ENCODE results near the gene PINK1. TPM values are rescaled to one million over a fixed set of nuclear protein-coding genes. Genes with fewer than 3 reads are reported as not detected.
A peak's percentile ranks its signal among the peaks of the same experiment; 100 is the strongest.

Gene PINK1
- total and polyA plus RNA-seq, 2 of the 13 experiments (the other 11 are each of a cell fraction or from before 2014, with no cell fraction given): 15.3 to 16.1 TPM

DNA sequence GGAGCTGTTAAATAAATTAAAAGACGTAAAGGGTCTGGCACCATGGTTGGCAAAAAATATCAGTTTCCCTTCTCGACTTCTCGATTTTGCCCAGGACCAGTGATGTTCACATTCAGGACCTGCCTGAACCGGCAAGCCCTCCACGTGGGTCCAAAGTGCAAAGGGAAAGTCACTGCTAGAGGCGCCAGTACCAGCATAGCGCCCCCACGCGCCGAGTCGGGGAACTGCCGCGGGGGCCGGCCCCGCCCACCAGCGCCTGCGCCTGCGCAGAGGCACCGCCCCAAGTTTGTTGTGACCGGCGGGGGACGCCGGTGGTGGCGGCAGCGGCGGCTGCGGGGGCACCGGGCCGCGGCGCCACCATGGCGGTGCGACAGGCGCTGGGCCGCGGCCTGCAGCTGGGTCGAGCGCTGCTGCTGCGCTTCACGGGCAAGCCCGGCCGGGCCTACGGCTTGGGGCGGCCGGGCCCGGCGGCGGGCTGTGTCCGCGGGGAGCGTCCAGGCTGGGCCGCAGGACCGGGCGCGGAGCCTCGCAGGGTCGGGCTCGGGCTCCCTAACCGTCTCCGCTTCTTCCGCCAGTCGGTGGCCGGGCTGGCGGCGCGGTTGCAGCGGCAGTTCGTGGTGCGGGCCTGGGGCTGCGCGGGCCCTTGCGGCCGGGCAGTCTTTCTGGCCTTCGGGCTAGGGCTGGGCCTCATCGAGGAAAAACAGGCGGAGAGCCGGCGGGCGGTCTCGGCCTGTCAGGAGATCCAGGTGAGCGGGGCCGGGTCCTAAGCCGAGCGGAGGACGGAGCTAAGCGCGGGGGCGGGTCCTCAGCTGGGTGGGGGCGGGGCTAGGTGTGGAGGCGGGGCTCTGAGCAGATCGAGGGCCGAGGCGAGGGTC, at the start of gene PINK1 (continued):
- TF ChIP-seq, protein P1, sequence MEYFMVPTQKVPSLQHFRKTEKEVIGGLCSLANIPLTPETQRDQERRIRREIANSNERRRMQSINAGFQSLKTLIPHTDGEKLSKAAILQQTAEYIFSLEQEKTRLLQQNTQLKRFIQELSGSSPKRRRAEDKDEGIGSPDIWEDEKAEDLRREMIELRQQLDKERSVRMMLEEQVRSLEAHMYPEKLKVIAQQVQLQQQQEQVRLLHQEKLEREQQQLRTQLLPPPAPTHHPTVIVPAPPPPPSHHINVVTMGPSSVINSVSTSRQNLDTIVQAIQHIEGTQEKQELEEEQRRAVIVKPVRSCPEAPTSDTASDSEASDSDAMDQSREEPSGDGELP (IDR thresholded peaks at IDR 0.05; ENCODE audit: borderline replicate concordance, low read depth): peak; percentile 71; the same call in 1 of the 2 replicates
- TF ChIP-seq, protein P2, sequence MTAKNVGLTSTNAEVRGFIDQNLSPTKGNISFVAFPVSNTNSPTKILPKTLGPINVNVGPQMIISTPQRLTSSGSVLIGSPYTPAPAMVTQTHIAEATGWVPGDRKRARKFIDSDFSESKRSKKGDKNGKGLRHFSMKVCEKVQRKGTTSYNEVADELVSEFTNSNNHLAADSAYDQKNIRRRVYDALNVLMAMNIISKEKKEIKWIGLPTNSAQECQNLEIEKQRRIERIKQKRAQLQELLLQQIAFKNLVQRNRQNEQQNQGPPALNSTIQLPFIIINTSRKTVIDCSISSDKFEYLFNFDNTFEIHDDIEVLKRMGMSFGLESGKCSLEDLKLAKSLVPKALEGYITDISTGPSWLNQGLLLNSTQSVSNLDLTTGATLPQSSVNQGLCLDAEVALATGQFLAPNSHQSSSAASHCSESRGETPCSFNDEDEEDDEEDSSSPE (CRISPR knock-in tag; IDR thresholded peaks at IDR 0.05): peak; percentile 70
- TF ChIP-seq STAG1 (CRISPR knock-in tag; IDR thresholded peaks at IDR 0.05) (peak; percentile 75), MYC (CRISPR knock-in tag; IDR thresholded peaks at IDR 0.05; ENCODE audit: borderline replicate concordance) (peak; percentile 66; the same call in 1 of the 2 replicates), MLLT10 (CRISPR knock-in tag; IDR thresholded peaks at IDR 0.05) (no peak), ZNF235 (CRISPR knock-in tag; IDR thresholded peaks at IDR 0.05; ENCODE audit: borderline replicate concordance) (no peak), SRY (CRISPR knock-in tag; IDR thresholded peaks at IDR 0.05) (no peak), WIZ (CRISPR knock-in tag; IDR thresholded peaks at IDR 0.05) (no peak), ZNF44 (CRISPR knock-in tag; IDR thresholded peaks at IDR 0.05) (no peak), ZBTB1 (CRISPR knock-in tag; IDR thresholded peaks at IDR 0.05; ENCODE audit: borderline replicate concordance) (no peak), PHF21A (CRISPR knock-in tag; IDR thresholded peaks at IDR 0.05) (peak; percentile 54; the same call in 1 of the 2 replicates), ZNF598 (CRISPR knock-in tag; IDR thresholded peaks at IDR 0.05; ENCODE audit: borderline replicate concordance) (0 out of 2 replicates have a peak, but pooled peaks have one; percentile 51), ZNF747 (CRISPR knock-in tag; IDR thresholded peaks at IDR 0.05; ENCODE audit: borderline replicate concordance) (peak; percentile 34; the same call in 1 of the 2 replicates), GPN1 (CRISPR knock-in tag; IDR thresholded peaks at IDR 0.05; ENCODE audit: borderline replicate concordance) (no peak), TSC22D2 (CRISPR knock-in tag; IDR thresholded peaks at IDR 0.05; ENCODE audit: borderline replicate concordance) (0 out of 2 replicates have a peak, but pooled peaks have one; percentile 31), SKI (IDR thresholded peaks at IDR 0.05; ENCODE audit: partially characterized antibody) (no peak)
- TF ChIP-seq, protein P3, sequence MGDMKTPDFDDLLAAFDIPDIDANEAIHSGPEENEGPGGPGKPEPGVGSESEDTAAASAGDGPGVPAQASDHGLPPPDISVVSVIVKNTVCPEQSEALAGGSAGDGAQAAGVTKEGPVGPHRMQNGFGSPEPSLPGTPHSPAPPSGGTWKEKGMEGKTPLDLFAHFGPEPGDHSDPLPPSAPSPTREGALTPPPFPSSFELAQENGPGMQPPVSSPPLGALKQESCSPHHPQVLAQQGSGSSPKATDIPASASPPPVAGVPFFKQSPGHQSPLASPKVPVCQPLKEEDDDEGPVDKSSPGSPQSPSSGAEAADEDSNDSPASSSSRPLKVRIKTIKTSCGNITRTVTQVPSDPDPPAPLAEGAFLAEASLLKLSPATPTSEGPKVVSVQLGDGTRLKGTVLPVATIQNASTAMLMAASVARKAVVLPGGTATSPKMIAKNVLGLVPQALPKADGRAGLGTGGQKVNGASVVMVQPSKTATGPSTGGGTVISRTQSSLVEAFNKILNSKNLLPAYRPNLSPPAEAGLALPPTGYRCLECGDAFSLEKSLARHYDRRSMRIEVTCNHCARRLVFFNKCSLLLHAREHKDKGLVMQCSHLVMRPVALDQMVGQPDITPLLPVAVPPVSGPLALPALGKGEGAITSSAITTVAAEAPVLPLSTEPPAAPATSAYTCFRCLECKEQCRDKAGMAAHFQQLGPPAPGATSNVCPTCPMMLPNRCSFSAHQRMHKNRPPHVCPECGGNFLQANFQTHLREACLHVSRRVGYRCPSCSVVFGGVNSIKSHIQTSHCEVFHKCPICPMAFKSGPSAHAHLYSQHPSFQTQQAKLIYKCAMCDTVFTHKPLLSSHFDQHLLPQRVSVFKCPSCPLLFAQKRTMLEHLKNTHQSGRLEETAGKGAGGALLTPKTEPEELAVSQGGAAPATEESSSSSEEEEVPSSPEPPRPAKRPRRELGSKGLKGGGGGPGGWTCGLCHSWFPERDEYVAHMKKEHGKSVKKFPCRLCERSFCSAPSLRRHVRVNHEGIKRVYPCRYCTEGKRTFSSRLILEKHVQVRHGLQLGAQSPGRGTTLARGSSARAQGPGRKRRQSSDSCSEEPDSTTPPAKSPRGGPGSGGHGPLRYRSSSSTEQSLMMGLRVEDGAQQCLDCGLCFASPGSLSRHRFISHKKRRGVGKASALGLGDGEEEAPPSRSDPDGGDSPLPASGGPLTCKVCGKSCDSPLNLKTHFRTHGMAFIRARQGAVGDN (CRISPR knock-in tag; IDR thresholded peaks at IDR 0.05): peak; percentile 83
- TF ChIP-seq, protein P4, sequence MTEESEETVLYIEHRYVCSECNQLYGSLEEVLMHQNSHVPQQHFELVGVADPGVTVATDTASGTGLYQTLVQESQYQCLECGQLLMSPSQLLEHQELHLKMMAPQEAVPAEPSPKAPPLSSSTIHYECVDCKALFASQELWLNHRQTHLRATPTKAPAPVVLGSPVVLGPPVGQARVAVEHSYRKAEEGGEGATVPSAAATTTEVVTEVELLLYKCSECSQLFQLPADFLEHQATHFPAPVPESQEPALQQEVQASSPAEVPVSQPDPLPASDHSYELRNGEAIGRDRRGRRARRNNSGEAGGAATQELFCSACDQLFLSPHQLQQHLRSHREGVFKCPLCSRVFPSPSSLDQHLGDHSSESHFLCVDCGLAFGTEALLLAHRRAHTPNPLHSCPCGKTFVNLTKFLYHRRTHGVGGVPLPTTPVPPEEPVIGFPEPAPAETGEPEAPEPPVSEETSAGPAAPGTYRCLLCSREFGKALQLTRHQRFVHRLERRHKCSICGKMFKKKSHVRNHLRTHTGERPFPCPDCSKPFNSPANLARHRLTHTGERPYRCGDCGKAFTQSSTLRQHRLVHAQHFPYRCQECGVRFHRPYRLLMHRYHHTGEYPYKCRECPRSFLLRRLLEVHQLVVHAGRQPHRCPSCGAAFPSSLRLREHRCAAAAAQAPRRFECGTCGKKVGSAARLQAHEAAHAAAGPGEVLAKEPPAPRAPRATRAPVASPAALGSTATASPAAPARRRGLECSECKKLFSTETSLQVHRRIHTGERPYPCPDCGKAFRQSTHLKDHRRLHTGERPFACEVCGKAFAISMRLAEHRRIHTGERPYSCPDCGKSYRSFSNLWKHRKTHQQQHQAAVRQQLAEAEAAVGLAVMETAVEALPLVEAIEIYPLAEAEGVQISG (CRISPR knock-in tag; IDR thresholded peaks at IDR 0.05): peak; percentile 86

Data from HepG2 (cell line).